Measurements from ENCODE around the gene PET100.

PET100 gene

GRCh38 chr19:7611541-7612279 lies 17.9 kb upstream of the PET100 start:
- DNase-seq = no peak

- DNase-seq = no peak
Observed at GRCh38 chr19:7612282-7613274, 17.0 kb upstream of the PET100 start.

- no peak for DNase-seq
Observed at GRCh38 chr19:7614859-7615741, 14.5 kb upstream of the PET100 start.

GRCh38 chr19:7617172-7617571 lies 12.4 kb upstream of the PET100 start:
- no peak for DNase-seq

GRCh38 chr19:7617735-7618134 lies 11.9 kb upstream of the PET100 start:
- DNase-seq = no peak

GRCh38 chr19:7618348-7618747 lies 11.2 kb upstream of the PET100 start:
- peak; percentile 28 for DNase-seq

- DNase-seq = no peak
Observed at GRCh38 chr19:7618771-7619510, 10.7 kb upstream of the PET100 start.

GRCh38 chr19:7619671-7620441 lies 9.7 kb upstream of the PET100 start:
- no peak for DNase-seq

GRCh38 chr19:7620442-7621412 lies 8.9 kb upstream of the PET100 start:
- no peak for DNase-seq

GRCh38 chr19:7622933-7623685 lies 6.5 kb upstream of the PET100 start:
- DNase-seq = no peak

- no peak for DNase-seq
Observed at GRCh38 chr19:7623725-7624603, 5.6 kb upstream of the PET100 start.

GRCh38 chr19:7624810-7625209 lies 4.8 kb upstream of the PET100 start:
- no peak for DNase-seq

- DNase-seq = no peak
Observed at GRCh38 chr19:7625763-7626372, 3.7 kb upstream of the PET100 start.

- no peak for DNase-seq
Observed at GRCh38 chr19:7627166-7627565, 2.4 kb upstream of the PET100 start.

GRCh38 chr19:7628589-7629311 lies 843 bp upstream of the PET100 start:
- no peak for DNase-seq

GRCh38 chr19:7631577-7631976 lies 2.0 kb downstream of the PET100 start:
- DNase-seq = no peak
